Endometrial microvascular endothelial cells (primary cell): ENCODE data around the gene GATA6. TPM values are rescaled to one million over a fixed set of nuclear protein-coding genes. Genes with fewer than 3 reads are reported as not detected.

Experiments
- in situ Hi-C: cut with HindIII; loops from 2 replicates; pipeline ENCODE4 v1.10.0; 2017; ENCODE audit warnings: low sequenced_read_pairs, low pct_unique_long_range_greater_than_20kb; ENCODE audit errors: inconsistent ontology term
- total RNA-seq: library from RNA; depleted of rRNA; stranded (reverse); fragments of >200 nt; gene quantifications from one replicate; pipeline ENCODE4 v1.2.3, GENCODE V29; 2015; ENCODE audit errors: inconsistent ontology term

GATA6 gene
- total RNA-seq: 5.3 TPM

DNA sequence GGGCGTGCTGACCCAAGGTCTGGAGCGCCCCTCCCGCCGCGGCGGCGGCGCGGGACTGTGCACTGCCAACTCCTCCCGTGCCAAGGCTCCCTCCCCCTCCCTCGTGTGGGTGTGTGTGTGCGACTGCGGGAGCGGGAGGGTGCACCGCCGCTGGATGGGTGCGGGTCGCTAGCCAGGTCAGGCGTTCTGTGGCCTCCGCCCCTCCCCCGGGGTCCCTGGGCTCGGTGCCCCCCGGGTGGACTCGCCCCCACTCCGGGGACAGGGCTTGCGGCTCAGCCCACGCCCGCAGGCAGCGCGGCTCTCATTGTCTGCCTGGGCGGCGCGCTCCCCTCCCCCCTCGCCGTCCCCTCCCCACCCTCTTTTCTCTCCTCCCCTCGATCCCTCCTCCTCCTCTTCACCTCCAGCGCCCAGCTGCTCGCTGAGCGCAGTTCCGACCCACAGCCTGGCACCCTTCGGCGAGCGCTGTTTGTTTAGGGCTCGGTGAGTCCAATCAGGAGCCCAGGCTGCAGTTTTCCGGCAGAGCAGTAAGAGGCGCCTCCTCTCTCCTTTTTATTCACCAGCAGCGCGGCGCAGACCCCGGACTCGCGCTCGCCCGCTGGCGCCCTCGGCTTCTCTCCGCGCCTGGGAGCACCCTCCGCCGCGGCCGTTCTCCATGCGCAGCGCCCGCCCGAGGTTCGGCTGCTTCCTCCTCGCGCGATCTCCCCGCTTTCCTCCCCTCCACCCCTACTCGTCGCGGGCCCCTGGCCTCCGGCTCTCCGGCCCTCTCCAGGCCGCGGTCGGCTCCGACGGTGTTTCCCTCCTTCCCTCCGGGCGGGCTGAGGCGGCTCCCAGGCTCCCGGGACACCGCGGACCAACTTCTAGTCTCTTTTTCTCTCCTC lies at the start of gene GATA6:
Gene GATA6, plus strand, starts transcription at position 579 of the 878 bp plus-strand sequence. CDS start 1,556 bp downstream, outside the sequence.
- in situ Hi-C loops: no loop called here

DNA sequence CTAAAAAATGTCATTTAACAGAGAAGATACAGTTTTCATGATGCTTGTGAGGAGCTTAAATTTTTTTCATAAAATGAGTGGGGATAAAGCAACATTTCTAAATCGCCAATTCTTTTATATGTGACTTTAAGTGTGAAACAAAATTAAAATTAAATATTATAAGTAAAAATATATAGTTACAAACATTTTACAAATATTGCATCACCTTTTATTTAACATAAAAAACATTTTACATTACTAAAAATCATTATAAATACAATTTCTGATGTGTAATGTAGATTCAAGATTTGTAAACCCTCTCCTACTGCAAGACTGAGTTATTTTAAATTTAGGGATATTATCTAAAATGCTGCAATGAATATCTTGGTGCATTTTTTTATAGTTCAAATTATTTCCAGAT lies 44.4 kb upstream of the GATA6 start:
- in situ Hi-C loops: no loop called here

DNA sequence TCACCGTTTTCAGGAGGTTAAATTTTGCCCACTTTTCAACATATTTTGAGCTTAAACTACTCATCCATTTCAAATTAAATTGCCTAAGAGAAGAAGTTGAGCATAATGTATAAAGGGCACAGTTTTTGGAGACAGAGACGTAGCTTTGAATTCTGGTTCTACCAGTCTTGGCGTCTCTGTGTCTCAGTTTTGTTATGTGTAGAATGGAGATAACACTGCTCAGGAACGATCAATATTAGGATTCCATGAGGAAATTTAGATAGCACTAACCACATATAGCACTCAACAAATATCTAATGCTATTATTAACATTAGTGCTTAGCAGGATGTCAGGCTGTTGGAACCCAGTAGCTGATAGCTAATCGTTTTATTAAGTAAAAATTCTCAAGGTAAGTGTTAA lies 40.4 kb upstream of the GATA6 start:
- in situ Hi-C loops: no loop called here

DNA sequence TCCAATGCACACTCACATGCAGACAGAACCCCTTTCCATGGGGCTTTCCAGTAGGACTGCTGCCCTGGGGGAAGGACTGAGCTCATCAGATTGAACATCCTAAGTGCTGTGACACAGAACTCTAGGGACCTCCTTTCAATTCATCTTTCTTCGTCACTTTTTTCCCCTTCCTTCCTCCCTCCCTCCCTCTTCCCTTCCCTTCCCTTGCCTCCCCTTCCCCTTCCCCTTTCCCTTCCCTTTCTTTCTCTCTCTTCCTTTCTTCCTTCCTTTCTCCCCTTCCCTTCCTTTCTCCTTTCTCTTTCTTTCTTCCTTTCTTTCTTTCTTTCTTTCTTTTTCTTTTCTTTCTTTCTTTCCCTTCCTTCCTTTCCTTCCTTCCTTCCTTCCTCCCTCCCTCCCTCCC lies 39.6 kb upstream of the GATA6 start:
- in situ Hi-C loops: no loop called here

DNA sequence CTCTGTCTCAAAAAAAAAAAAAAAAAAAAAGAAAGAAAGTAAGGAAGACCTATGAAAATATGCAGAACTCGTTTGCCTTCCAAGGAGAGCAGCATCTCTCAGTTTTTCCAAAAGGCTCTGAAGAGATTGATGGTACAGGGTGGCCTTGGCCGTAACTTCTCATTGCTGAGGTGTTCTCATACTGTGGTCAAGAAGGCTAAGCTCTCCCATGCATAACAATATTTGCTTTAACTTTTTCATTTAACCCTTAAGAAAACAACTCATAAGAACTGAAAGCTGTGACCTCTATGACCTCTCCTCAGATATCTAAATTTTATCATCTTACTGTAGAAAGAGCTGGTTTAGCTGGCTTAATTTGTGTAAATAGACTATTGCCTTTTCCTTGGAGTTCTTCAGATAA lies 37.1 kb upstream of the GATA6 start:
- in situ Hi-C loops: no loop called here

DNA sequence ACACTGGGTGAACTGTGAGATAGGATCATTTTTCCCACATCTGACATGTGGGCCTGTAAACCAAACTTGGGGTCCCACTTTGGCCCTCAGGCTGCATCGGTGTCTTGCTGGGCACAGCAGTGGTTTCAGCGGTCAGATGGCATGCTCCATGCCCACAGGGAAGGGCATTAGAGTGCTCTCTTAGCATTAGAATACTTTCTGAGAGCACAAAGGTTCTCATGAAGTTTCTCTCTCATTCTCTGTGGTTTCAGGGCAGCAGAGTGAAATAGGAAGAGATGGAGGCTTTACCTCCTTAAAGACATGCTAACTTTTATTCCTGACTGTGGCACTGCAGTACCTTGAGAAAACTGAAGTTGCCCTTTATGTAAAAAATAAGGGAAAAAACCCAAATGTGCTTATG lies 36.6 kb upstream of the GATA6 start:
- in situ Hi-C loops: no loop called here

DNA sequence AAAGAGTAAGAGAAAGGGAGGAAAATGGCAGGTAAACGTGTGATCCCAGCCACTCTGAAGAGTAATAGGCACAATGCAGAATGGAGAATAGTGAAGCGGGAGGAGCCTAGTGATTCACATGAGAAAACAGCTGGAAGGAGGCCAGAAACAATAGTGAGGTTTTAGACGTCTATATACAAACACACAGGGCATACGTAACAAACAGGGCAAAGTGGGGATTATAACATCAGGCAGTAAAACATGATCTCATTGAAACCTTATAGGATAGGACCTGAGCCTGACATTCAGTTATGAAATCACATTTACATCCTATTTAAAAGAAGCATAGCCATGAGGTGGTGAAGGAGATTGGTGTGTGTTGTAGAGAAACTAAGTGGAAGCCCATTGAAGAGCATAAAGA lies 33.0 kb upstream of the GATA6 start:
- in situ Hi-C loops: no loop called here

DNA sequence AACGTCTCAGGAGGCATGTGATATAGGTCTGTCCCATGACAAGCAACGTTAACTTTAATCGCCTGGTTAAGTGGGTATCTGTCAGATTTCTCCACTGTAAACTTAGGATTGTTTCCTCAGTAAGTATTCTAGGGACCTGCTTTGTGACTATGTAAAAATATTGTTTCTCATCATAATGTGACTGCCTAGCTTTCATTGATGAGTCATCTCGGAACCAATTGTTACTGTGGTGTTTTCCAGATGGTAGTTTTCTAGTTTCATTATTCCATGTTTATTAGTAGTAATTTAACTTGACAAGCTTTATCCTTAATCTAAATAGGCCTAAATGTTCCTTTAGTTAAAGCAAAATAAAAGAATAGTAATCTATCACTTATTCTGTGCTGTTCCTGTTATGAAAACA lies 28.2 kb upstream of the GATA6 start:
- in situ Hi-C loops: no loop called here

DNA sequence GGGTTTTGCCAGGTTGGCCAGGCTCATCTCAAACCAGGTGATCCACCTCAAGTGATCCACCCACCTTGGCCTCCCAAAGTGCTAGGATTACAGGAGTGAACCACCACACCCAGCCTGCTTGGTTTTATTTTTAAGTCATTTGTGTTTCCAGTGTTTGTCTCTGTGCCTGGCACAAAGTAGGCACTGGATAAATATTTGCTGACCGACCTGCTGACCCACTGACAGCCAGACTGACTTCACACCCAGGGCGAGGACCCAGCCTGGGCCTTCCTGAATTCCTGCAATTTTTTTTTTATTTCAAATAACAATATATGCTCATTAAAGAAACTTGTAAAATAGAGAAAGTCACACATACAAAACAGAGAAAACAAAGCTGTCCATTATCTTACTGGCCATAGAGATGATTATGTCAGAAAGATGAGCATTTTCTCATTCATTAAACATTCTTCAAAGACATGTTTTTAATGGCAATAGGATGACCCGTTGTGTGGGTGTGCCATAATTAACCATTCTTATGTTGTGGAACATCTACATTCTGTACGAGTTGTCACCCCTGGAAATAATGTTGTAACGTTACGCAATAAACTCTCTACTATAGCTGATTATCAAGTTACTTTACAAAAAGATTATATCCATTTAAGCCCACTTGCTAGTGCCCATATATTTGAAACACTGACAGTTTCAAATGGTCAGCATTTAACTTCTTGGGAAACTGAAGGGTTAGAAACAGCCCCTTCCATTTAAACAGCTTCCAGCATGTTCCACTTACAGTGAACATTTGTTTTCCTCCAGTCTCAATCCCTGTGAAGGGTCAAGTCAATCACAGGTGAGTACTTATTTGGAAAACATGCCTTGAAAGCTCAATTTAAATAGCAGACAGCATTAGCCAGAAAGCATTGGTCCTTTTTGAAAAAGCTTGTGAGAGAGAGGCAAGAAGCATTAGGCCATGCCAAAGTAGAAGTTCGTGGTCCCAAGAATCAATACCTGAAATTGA lies 25.7 kb upstream of the GATA6 start:
- in situ Hi-C loops: no loop called here

DNA sequence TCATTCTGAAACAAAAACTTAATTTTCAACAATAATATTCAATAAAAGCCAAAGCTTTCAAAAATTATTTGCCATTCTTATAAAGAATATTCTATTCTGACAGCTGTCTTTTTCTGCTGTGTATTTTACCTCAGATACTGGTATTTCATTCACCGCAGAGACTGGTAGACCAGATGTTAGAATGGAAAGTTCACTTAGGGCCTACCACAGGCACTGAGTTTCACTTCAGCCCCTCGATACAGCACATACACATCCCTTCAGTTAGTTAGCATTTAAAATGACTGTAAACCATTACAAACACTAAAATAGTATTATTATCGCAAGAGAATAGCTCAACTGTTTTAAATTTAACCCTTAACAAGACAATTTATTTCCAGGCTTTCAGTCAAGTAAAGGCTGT lies 24.2 kb upstream of the GATA6 start:
- in situ Hi-C loops: no loop called here

DNA sequence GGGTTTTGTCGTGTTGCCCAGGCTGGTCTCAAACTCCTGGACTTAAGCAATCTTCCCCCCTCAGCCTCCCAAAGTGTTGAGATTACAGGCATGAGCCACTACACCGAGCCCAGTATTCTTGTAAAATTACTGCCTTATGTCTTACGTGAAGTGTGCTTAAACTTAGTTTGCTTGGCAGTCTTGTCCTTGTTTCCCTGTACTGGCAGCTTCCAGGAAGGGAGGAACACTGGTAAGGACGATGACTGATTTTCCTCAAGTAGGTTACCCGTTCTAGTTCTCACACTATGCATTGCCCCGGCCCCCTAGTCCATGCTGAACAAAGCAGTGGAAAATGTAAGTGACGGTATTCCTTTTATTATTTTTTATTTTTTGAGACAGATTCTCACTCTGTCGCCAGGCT lies 19.7 kb upstream of the GATA6 start:
- in situ Hi-C loops: no loop called here

DNA sequence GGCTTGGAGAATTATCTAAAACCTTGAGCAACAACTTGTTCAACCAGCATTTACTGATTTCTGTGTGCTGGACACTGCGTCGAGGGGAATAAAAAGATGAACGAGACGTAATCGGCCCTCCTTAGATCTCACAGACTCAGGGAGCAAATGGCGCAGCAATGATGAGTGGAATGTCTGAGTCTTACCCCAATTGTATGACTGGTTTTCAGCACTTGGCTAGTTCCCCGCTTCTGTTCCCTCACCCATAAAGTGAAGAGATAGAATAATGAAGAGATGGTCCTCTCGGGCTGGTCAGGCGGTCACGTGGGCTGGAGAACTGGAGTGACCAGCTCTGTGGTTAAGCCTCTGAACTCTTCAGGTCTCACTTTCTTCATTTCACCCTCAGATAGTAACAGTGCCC lies 17.3 kb upstream of the GATA6 start:
- in situ Hi-C loops: no loop called here

DNA sequence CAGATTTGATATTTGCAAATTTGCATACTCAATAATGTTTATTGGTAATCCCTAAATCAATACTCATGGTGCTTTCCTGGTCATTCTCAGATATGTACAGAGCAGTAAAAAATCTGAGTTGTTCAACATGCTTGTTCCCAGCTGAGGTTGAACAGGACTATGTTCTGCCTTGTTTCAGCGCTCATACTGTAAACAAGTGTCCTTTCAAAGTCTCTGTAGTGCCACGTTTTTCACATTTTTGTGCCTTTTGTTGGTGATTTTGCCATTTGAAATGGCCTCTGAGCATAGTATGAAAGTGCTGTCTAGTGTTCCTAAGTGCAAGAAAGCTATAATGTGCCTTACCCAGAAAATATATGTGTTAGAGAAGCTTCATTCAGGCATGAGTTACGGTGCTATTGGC lies 16.0 kb upstream of the GATA6 start:
- in situ Hi-C loops: no loop called here

DNA sequence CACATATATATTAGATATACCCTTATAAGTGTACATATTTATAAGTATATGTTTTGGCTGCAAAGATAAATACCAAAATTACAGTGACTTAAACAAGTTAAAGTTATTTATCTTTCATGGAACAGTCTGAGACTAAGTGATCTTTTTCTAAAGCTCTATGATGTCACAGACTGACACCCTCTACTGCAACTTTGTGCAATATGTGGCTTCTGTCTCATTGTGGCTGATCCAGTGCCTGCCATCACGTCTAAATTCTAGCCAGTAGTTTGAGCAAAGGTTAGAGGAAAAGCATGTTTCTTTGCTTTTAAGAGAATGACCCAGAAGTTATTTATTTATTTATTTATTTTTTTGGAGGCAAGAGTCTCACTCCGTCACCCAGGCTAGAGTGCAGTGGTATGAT lies 13.8 kb upstream of the GATA6 start:
- in situ Hi-C loops: no loop called here

DNA sequence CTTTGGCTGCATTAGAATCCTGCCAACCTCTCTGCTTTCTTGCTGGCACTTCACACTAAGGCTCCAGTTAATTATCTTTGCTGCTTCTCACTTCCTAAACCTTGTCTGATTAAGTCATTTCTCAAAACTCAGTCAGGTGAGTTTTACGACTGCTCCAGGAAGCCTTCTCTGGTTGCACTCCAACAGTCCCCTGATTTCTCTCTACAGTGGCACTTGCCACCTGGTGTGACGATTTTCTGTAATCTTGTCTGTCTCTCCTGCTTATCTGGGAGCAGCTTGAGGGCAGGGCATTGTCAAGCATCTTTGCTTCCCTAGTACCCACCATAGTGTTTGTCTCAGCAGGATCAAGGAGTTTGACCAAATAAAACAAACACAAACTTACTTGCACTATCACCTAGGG lies 10.4 kb upstream of the GATA6 start:
- in situ Hi-C loops: no loop called here

DNA sequence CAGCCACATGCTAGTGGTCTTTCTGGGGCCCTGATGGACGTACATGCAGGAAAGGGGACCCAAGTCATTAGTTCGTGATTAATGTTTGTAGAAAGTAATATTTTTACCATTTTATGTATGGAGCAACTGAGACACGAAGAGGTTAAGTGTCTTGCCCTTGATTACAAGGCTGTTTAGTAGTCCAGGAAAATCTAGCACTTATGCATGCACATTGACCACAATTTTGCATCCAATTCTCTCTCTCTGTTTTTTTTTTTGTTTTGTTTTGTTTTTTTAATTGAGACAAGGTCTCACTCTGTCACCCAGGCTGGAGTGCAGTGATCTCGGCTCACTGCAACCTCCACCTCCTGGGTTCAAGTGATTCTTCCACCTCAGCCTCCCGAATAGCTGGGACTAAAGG lies 8.3 kb upstream of the GATA6 start:
- in situ Hi-C loops: no loop called here

DNA sequence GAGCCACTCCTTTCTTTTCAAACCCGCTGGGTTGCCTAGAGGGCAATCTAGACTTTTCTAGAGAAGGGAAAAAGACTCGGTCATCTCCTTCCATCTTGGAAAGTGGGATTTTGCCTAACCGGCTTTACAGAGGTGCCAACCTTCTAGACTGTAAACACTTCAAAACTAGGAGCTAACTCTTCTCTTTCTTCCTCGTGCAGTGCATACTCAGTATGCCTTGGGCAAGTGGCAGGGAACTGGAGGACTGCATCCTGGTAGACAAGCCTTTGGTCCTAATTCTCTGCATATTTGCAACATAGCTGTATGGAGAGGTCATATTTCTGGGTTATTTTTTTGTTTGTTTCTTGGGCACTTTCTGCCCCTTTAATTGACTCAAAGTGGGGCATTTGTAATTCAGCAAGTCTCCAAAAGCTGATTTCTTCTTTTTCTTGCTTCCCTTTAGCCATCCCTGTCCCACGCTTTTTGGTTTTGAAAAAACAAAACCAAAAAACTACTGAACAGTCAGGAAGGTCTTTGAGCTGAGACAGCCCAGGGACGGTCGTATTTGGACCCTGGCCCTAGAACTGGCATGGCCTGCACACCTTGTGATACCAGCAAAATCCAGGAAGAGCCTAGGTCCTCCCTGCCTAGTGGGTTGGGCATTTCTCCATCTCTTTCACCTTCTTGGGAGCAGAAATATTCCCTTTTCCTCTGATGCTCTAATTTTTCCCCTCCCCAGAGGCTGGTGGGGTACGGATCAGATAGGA lies 5.8 kb upstream of the GATA6 start:
- in situ Hi-C loops: no loop called here

DNA sequence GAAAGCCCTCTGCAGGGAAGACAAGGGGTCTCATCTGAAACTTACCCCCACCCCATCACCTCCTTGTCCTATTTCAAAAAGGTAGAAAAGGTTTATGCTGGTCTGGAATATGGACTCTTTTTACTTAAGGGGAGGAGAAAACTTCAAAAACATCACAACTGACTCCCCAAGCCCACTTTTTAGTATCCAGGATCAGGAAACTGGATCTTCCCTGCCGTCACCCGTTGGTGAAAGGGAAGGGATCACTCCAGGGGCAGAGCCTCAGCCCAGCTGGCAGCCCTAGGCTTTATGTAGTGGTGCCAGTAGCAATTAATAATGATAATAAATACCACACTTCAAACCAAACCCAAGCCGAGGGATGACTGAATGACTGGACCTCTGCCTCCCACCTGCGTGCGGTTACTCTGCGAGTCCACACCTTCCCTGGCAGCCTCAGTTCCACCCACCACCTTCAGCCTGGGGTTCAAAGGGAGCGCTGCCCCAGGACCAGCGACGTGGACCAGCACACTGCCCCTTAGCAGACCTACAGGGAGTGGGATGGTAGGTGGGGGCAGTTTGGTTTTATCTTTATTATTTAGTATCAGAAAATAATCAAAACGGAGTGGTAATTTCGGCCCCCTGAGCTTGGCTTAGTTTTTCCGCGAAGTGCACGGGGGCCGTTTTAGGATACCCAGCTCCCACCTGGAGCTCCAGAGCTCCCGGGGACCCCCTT lies 4.9 kb upstream of the GATA6 start:
- in situ Hi-C loops: no loop called here
